Activated CD4-positive, alpha-beta memory T cell treated with anti-CD3 and anti-CD28 coated beads for 36 hours (primary cell): ENCODE measurements around the gene CAVIN2. TPM values are rescaled to one million over a fixed set of nuclear protein-coding genes. Genes with fewer than 3 reads are reported as not detected.

Experiments used
- CTCF ChIA-PET: fragments of 350-600 bp; sonication (Branson Sonifier 250); formaldehyde crosslinking; loops from one replicate; lab custom pipeline; 2021; ENCODE audit warnings: antibody characterized with exemption, inconsistent platforms; lab: Charles Lee
- POLR2A ChIA-PET: fragments of 350-600 bp; sonication (Branson Sonifier 250); formaldehyde crosslinking; loops from one replicate; lab custom pipeline; 2021; ENCODE audit warnings: antibody characterized with exemption; lab: Charles Lee
- DNase-seq: peaks from one replicate; pipeline ENCODE4 v3.0.0-alpha.2; 2020
- H3K27ac Mint-ChIP-seq: one replicate; pipeline ENCODE4 v1.8.0; 2021; ENCODE audit warnings: mixed read lengths
- H3K27me3 Mint-ChIP-seq: one replicate; pipeline ENCODE4 v1.8.0; 2021; ENCODE audit warnings: mixed read lengths
- H3K36me3 Mint-ChIP-seq: one replicate; pipeline ENCODE4 v1.8.0; 2021; ENCODE audit warnings: mixed read lengths
- H3K4me1 Mint-ChIP-seq: one replicate; pipeline ENCODE4 v1.8.0; 2021; ENCODE audit warnings: low read depth, mixed read lengths
- H3K4me3 Mint-ChIP-seq: one replicate; pipeline ENCODE4 v1.8.0; 2021; ENCODE audit warnings: mild to moderate bottlenecking, mixed read lengths
- H3K9me3 Mint-ChIP-seq: one replicate; pipeline ENCODE4 v1.8.0; 2021; ENCODE audit warnings: mixed read lengths
- intact Hi-C: fragments of 100-400 bp; cut with micrococcal nuclease; formaldehyde crosslinking; loops from one replicate; pipeline ENCODE4 v1.15.1; 2023
- total RNA-seq, 2 experiments: library from RNA; stranded (reverse); gene quantifications; one replicate each; pipeline ENCODE4 v1.2.3, GENCODE V29; 2021

Gene CAVIN2
- total RNA-seq, 2 experiments from 2014 or later = not detected

GRCh38 chr2:191835539-191836350 lies 11.1 kb downstream of the CAVIN2 start:
- Mint-ChIP-seq H3K27me3 (peaks cover 7% of the 10 kb centered on the region), H3K27ac (no peak overlapping the region), H3K9me3 (no peaks in the 10 kb centered on the region), H3K4me3 (no peak overlapping the region), H3K4me1 (no peaks in the 10 kb centered on the region), H3K36me3 (no peaks in the 10 kb centered on the region)
- ChIA-PET POLR2A (no interaction called here), CTCF (interaction anchor here (0.6 to 1.1 kb wide), 2 partner anchors 281 to 383 kb away, joined by 3 read pairs; no protein-coding TSS in a partner anchor)
- intact Hi-C loops = no loop called here
- DNase-seq = no peak

- CTCF ChIA-PET = interaction anchor here (1.1 kb wide), 1 partner anchor 281 kb away, joined by 3 read pairs; no protein-coding TSS in a partner anchor
Measured at GRCh38 chr2:191835100-191835499, 11.8 kb downstream of the CAVIN2 start.

GRCh38 chr2:191833356-191833755 lies 13.5 kb downstream of the CAVIN2 start:
- CTCF ChIA-PET = no interaction called here
- H3K4me3 Mint-ChIP-seq = no peak overlapping the region

More at GRCh38 chr2:191835100-191835499, 11.8 kb downstream of the CAVIN2 start:
- no peaks in the 10 kb centered on the region for H3K4me1 Mint-ChIP-seq
- DNase-seq = no peak
- no peaks in the 10 kb centered on the region for H3K36me3 Mint-ChIP-seq
- H3K9me3 Mint-ChIP-seq = no peaks in the 10 kb centered on the region
- H3K4me3 Mint-ChIP-seq = no peak overlapping the region
- POLR2A ChIA-PET = no interaction called here
- peaks cover 5% of the 10 kb centered on the region for H3K27me3 Mint-ChIP-seq
- intact Hi-C loops = no loop called here
- H3K27ac Mint-ChIP-seq = no peak overlapping the region

GRCh38 chr2:191832668-191833067 lies 14.2 kb downstream of the CAVIN2 start:
- Mint-ChIP-seq H3K27ac (no peak overlapping the region), H3K9me3 (no peaks in the 10 kb centered on the region), H3K36me3 (no peaks in the 10 kb centered on the region), H3K27me3 (peaks cover 5% of the 10 kb centered on the region), H3K4me1 (no peaks in the 10 kb centered on the region), H3K4me3 (no peak overlapping the region)
- DNase-seq = no peak
- POLR2A ChIA-PET = no interaction called here
- CTCF ChIA-PET = no interaction called here
- intact Hi-C loops = no loop called here

More at GRCh38 chr2:191833356-191833755, 13.5 kb downstream of the CAVIN2 start:
- DNase-seq = no peak
- POLR2A ChIA-PET = no interaction called here
- Mint-ChIP-seq H3K9me3 (no peaks in the 10 kb centered on the region), H3K4me1 (no peaks in the 10 kb centered on the region), H3K36me3 (no peaks in the 10 kb centered on the region), H3K27ac (no peak overlapping the region), H3K27me3 (peaks cover 5% of the 10 kb centered on the region)
- intact Hi-C loops = no loop called here

- peaks cover 8% of the 10 kb centered on the region for H3K27me3 Mint-ChIP-seq
- no peaks in the 10 kb centered on the region for H3K9me3 Mint-ChIP-seq
- no peak overlapping the region for H3K4me3 Mint-ChIP-seq
- POLR2A ChIA-PET = no interaction called here
- DNase-seq = no peak
- no peaks in the 10 kb centered on the region for H3K4me1 Mint-ChIP-seq
- CTCF ChIA-PET = interaction anchor here (1.0 kb wide), 1 partner anchor 278 kb away, joined by 4 read pairs; no protein-coding TSS in a partner anchor
- H3K36me3 Mint-ChIP-seq = no peaks in the 10 kb centered on the region
- intact Hi-C loops = no loop called here
- no peak overlapping the region for H3K27ac Mint-ChIP-seq
Measured at GRCh38 chr2:191831410-191831994, 15.4 kb downstream of the CAVIN2 start.

- H3K27me3 Mint-ChIP-seq = peaks cover 11% of the 10 kb centered on the region
- no peak for DNase-seq
- no peaks in the 10 kb centered on the region for H3K9me3 Mint-ChIP-seq
- intact Hi-C loops = no loop called here
- no peaks in the 10 kb centered on the region for H3K36me3 Mint-ChIP-seq
- no peaks in the 10 kb centered on the region for H3K4me1 Mint-ChIP-seq
- H3K4me3 Mint-ChIP-seq = no peak overlapping the region
- H3K27ac Mint-ChIP-seq = no peak overlapping the region
- ChIA-PET POLR2A (no interaction called here), CTCF (interaction anchor here (1.0 kb wide), 1 partner anchor 338 kb away, joined by 3 read pairs; no protein-coding TSS in a partner anchor)
Measured at GRCh38 chr2:191824398-191824797, 22.5 kb downstream of the CAVIN2 start.

- no peak for DNase-seq
- H3K27me3 Mint-ChIP-seq = peaks cover 13% of the 10 kb centered on the region
- POLR2A ChIA-PET = no interaction called here
- H3K27ac Mint-ChIP-seq = no peak overlapping the region
- H3K4me3 Mint-ChIP-seq = no peak overlapping the region
- intact Hi-C loops = no loop called here
- CTCF ChIA-PET = no interaction called here
- no peaks in the 10 kb centered on the region for H3K9me3 Mint-ChIP-seq
- no peaks in the 10 kb centered on the region for H3K4me1 Mint-ChIP-seq
- no peaks in the 10 kb centered on the region for H3K36me3 Mint-ChIP-seq
Measured at GRCh38 chr2:191821078-191821477, 25.8 kb downstream of the CAVIN2 start.

- Mint-ChIP-seq H3K27ac (no peak overlapping the region), H3K9me3 (no peaks in the 10 kb centered on the region), H3K4me3 (no peak overlapping the region), H3K27me3 (peaks cover 18% of the 10 kb centered on the region), H3K36me3 (no peaks in the 10 kb centered on the region), H3K4me1 (no peaks in the 10 kb centered on the region)
- DNase-seq = no peak
- POLR2A ChIA-PET = no interaction called here
- intact Hi-C loops = no loop called here
- CTCF ChIA-PET = interaction anchor here (0.8 to 1.5 kb wide), 2 partner anchors 60 to 343 kb away, joined by 3 to 6 read pairs; no protein-coding TSS in a partner anchor
Measured at GRCh38 chr2:191818725-191819350, 28.1 kb downstream of the CAVIN2 start.

- no peak overlapping the region for H3K4me3 Mint-ChIP-seq
- intact Hi-C loops = no loop called here
- DNase-seq = no peak
- H3K4me1 Mint-ChIP-seq = no peaks in the 10 kb centered on the region
- H3K27ac Mint-ChIP-seq = no peak overlapping the region
- ChIA-PET POLR2A (no interaction called here), CTCF (interaction anchor here (0.8 to 1.5 kb wide), 2 partner anchors 60 to 344 kb away, joined by 3 to 6 read pairs; no protein-coding TSS in a partner anchor)
- no peaks in the 10 kb centered on the region for H3K9me3 Mint-ChIP-seq
- H3K27me3 Mint-ChIP-seq = peaks cover 18% of the 10 kb centered on the region
- H3K36me3 Mint-ChIP-seq = no peaks in the 10 kb centered on the region
Measured at GRCh38 chr2:191818133-191818532, 28.8 kb downstream of the CAVIN2 start.

- intact Hi-C loops = no loop called here
- H3K27me3 Mint-ChIP-seq = peaks cover 11% of the 10 kb centered on the region
- no peaks in the 10 kb centered on the region for H3K9me3 Mint-ChIP-seq
- ChIA-PET POLR2A (no interaction called here), CTCF (interaction anchor here (4.4 kb wide), 1 partner anchor 346 kb away, joined by 102 read pairs; no protein-coding TSS in a partner anchor)
- H3K27ac Mint-ChIP-seq = no peak overlapping the region
- no peaks in the 10 kb centered on the region for H3K4me1 Mint-ChIP-seq
- no peak for DNase-seq
- H3K36me3 Mint-ChIP-seq = no peaks in the 10 kb centered on the region
- H3K4me3 Mint-ChIP-seq = no peak overlapping the region
Measured at GRCh38 chr2:191815010-191815409, 31.9 kb downstream of the CAVIN2 start.

GRCh38 chr2:191813943-191814342 lies 32.9 kb downstream of the CAVIN2 start:
- no peak overlapping the region for H3K27ac Mint-ChIP-seq
- POLR2A ChIA-PET = no interaction called here
- DNase-seq = no peak
- H3K4me1 Mint-ChIP-seq = no peaks in the 10 kb centered on the region
- H3K9me3 Mint-ChIP-seq = no peaks in the 10 kb centered on the region
- H3K27me3 Mint-ChIP-seq = peaks cover 10% of the 10 kb centered on the region
- intact Hi-C loops = loop anchor here (5.0 kb wide), 1 partner anchor 257 kb away; no protein-coding TSS in a partner anchor
- H3K4me3 Mint-ChIP-seq = no peak overlapping the region
- CTCF ChIA-PET = interaction anchor here (1.0 to 4.4 kb wide), 2 partner anchors 57 to 347 kb away, joined by 3 to 102 read pairs; no protein-coding TSS in a partner anchor
- no peaks in the 10 kb centered on the region for H3K36me3 Mint-ChIP-seq
